ENCODE results near the gene RIC8A. TPM values are rescaled to one million over a fixed set of nuclear protein-coding genes. Genes with fewer than 3 reads are reported as not detected.

The RIC8A gene
- polyA plus RNA-seq, 1 donor from 2014 or later: 128 TPM

- no peaks in the 10 kb centered on the region for H3K36me3 ChIP-seq (ENCODE audit: insufficient read depth, low read length)
- H3K79me2 ChIP-seq (replicated peaks; ENCODE audit: insufficient read depth, low read length): peaks cover 27% of the 10 kb centered on the region
- no peaks in the 10 kb centered on the region for H3K27me3 ChIP-seq (ENCODE audit: insufficient read depth, low read depth, low read length)
- peak overlapping the region; percentile 83 for H3K27ac ChIP-seq (ENCODE audit: low read length)
- no peak overlapping the region for H2AFZ ChIP-seq (ENCODE audit: low read depth, low read length)
- H3K9me2 ChIP-seq (ENCODE audit: insufficient read depth, low read length): no peaks in the 10 kb centered on the region
- H3K4me3 ChIP-seq (ENCODE audit: low read length): peak overlapping the region; percentile 94
- no peaks in the 10 kb centered on the region for H4K20me1 ChIP-seq (ENCODE audit: insufficient read depth)
- TF ChIP-seq EP300 (conservative IDR thresholded peaks at IDR 0.05; ENCODE audit: poor library complexity, severe bottlenecking): no peak
- no peak for TF ChIP-seq SMC3 (conservative IDR thresholded peaks at IDR 0.05; ENCODE audit: poor library complexity)
- TF ChIP-seq, protein P1, sequence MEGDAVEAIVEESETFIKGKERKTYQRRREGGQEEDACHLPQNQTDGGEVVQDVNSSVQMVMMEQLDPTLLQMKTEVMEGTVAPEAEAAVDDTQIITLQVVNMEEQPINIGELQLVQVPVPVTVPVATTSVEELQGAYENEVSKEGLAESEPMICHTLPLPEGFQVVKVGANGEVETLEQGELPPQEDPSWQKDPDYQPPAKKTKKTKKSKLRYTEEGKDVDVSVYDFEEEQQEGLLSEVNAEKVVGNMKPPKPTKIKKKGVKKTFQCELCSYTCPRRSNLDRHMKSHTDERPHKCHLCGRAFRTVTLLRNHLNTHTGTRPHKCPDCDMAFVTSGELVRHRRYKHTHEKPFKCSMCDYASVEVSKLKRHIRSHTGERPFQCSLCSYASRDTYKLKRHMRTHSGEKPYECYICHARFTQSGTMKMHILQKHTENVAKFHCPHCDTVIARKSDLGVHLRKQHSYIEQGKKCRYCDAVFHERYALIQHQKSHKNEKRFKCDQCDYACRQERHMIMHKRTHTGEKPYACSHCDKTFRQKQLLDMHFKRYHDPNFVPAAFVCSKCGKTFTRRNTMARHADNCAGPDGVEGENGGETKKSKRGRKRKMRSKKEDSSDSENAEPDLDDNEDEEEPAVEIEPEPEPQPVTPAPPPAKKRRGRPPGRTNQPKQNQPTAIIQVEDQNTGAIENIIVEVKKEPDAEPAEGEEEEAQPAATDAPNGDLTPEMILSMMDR (IDR thresholded peaks at IDR 0.05; ENCODE audit: poor library complexity, severe bottlenecking): no peak
- TF ChIP-seq MXI1 (conservative IDR thresholded peaks at IDR 0.05; ENCODE audit: poor library complexity, severe bottlenecking): no peak
- TF ChIP-seq TAF1 (IDR thresholded peaks at IDR 0.05; ENCODE audit: low read depth): no peak
- no peak for TF ChIP-seq RAD21 (conservative IDR thresholded peaks at IDR 0.05)
- TF ChIP-seq EZH2 (IDR thresholded peaks at IDR 0.05; ENCODE audit: borderline replicate concordance, insufficient read depth, low read length, poor library complexity, severe bottlenecking): no peak
- no peak for TF ChIP-seq POLR2AphosphoS5 (IDR thresholded peaks at IDR 0.05)
- TF ChIP-seq, protein P2, sequence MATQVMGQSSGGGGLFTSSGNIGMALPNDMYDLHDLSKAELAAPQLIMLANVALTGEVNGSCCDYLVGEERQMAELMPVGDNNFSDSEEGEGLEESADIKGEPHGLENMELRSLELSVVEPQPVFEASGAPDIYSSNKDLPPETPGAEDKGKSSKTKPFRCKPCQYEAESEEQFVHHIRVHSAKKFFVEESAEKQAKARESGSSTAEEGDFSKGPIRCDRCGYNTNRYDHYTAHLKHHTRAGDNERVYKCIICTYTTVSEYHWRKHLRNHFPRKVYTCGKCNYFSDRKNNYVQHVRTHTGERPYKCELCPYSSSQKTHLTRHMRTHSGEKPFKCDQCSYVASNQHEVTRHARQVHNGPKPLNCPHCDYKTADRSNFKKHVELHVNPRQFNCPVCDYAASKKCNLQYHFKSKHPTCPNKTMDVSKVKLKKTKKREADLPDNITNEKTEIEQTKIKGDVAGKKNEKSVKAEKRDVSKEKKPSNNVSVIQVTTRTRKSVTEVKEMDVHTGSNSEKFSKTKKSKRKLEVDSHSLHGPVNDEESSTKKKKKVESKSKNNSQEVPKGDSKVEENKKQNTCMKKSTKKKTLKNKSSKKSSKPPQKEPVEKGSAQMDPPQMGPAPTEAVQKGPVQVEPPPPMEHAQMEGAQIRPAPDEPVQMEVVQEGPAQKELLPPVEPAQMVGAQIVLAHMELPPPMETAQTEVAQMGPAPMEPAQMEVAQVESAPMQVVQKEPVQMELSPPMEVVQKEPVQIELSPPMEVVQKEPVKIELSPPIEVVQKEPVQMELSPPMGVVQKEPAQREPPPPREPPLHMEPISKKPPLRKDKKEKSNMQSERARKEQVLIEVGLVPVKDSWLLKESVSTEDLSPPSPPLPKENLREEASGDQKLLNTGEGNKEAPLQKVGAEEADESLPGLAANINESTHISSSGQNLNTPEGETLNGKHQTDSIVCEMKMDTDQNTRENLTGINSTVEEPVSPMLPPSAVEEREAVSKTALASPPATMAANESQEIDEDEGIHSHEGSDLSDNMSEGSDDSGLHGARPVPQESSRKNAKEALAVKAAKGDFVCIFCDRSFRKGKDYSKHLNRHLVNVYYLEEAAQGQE (IDR thresholded peaks at IDR 0.05; ENCODE audit: borderline replicate concordance): no peak
- peak overlapping the region; percentile 87 for H3K9ac ChIP-seq (ENCODE audit: low read length)
- no peaks in the 10 kb centered on the region for H3F3A ChIP-seq (ENCODE audit: insufficient read depth, low read length, poor library complexity, severe bottlenecking)
- H3K9me3 ChIP-seq (ENCODE audit: low read length): no peaks in the 10 kb centered on the region
- peak overlapping the region; percentile 100 for H3K4me2 ChIP-seq (ENCODE audit: low read length)
These were observed 27.7 kb downstream of the RIC8A start for GRCh38 chr11:235180-235579.

GRCh38 chr11:235609-235996 lies 28.1 kb downstream of the RIC8A start:
- Histone ChIP-seq H3K4me3 (ENCODE audit: low read length) (peak overlapping the region; percentile 94), H3K9ac (ENCODE audit: low read length) (peak overlapping the region; percentile 87), H3F3A (ENCODE audit: insufficient read depth, low read length, poor library complexity, severe bottlenecking) (no peaks in the 10 kb centered on the region), H3K79me2 (replicated peaks; ENCODE audit: insufficient read depth, low read length) (peaks cover 27% of the 10 kb centered on the region), H2AFZ (ENCODE audit: low read depth, low read length) (peak overlapping the region; percentile 69), H3K27me3 (ENCODE audit: insufficient read depth, low read depth, low read length) (no peaks in the 10 kb centered on the region), H3K9me2 (ENCODE audit: insufficient read depth, low read length) (no peaks in the 10 kb centered on the region), H3K9me3 (ENCODE audit: low read length) (no peaks in the 10 kb centered on the region), H4K20me1 (ENCODE audit: insufficient read depth) (no peaks in the 10 kb centered on the region), H3K27ac (ENCODE audit: low read length) (peak overlapping the region; percentile 83), H3K4me2 (ENCODE audit: low read length) (peak overlapping the region; percentile 100), H3K36me3 (ENCODE audit: insufficient read depth, low read length) (no peaks in the 10 kb centered on the region)
- TF ChIP-seq SMC3 (conservative IDR thresholded peaks at IDR 0.05; ENCODE audit: poor library complexity) (peak; percentile 46), TAF1 (IDR thresholded peaks at IDR 0.05; ENCODE audit: low read depth) (no peak), RAD21 (conservative IDR thresholded peaks at IDR 0.05) (peak; percentile 31)
